SU-DHL-6 (cell line): Measurements from ENCODE around the gene ANKRD31.

Source experiments
- EZH2phosphoT487 ChIP-seq: fragments of 200-600 bp; sonication (generic), shearing (Covaris generic); conservative IDR thresholded peaks from 2 replicates; pipeline ENCODE4 v1.6.1; 2018; ENCODE audit warnings: mild to moderate bottlenecking, antibody characterized with exemption, low read length, moderate library complexity, mixed read lengths
- TF ChIP-seq, protein P1 (sequence below): fragments of 200-600 bp; sonication (generic); IDR thresholded peaks from one replicate; pipeline ENCODE4 v1.5.1; 2017; ENCODE audit warnings: antibody characterized with exemption, mild to moderate bottlenecking, low read length, moderate library complexity; ENCODE audit not compliant: insufficient read depth, poor library complexity, severe bottlenecking

DNA sequence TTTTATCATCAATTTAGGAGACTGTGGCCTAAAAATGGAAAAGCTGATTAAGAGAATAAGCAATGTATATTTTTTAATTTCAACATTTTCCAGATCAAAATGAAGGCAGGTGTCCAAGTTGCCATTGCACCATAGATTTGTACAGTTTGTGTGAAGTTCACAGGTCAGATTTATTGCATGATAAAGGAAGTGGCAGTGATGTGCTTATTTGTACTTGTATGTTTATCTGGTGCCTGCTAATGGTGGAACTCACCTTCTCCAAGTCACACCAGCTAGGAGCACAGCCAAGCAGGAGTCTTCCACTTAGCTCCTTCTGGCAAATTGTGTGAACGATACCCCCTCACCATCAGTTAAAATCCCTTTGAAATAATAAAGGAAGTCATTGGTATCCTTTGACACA, 37.8 kb upstream of the ANKRD31 start:
- no peak for TF ChIP-seq EZH2phosphoT487
- TF ChIP-seq, protein P1, sequence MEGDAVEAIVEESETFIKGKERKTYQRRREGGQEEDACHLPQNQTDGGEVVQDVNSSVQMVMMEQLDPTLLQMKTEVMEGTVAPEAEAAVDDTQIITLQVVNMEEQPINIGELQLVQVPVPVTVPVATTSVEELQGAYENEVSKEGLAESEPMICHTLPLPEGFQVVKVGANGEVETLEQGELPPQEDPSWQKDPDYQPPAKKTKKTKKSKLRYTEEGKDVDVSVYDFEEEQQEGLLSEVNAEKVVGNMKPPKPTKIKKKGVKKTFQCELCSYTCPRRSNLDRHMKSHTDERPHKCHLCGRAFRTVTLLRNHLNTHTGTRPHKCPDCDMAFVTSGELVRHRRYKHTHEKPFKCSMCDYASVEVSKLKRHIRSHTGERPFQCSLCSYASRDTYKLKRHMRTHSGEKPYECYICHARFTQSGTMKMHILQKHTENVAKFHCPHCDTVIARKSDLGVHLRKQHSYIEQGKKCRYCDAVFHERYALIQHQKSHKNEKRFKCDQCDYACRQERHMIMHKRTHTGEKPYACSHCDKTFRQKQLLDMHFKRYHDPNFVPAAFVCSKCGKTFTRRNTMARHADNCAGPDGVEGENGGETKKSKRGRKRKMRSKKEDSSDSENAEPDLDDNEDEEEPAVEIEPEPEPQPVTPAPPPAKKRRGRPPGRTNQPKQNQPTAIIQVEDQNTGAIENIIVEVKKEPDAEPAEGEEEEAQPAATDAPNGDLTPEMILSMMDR: no peak
